Stimulated activated CD8-positive, alpha-beta memory T cell treated with anti-CD3 and anti-CD28 coated beads, Interleukin-12 subunit alpha, Interleukin-12 subunit beta, amount 100 ng/mL, for 24 hours (primary cell): ENCODE results near the gene C16orf46.
A peak's percentile ranks its signal among the peaks of the same experiment; 100 is the strongest.

Source experiments
- DNase-seq: peaks from one replicate; pipeline ENCODE4 v3.0.0-alpha.2; 2020; ENCODE audit errors: extremely low read depth

C16orf46 gene

DNA sequence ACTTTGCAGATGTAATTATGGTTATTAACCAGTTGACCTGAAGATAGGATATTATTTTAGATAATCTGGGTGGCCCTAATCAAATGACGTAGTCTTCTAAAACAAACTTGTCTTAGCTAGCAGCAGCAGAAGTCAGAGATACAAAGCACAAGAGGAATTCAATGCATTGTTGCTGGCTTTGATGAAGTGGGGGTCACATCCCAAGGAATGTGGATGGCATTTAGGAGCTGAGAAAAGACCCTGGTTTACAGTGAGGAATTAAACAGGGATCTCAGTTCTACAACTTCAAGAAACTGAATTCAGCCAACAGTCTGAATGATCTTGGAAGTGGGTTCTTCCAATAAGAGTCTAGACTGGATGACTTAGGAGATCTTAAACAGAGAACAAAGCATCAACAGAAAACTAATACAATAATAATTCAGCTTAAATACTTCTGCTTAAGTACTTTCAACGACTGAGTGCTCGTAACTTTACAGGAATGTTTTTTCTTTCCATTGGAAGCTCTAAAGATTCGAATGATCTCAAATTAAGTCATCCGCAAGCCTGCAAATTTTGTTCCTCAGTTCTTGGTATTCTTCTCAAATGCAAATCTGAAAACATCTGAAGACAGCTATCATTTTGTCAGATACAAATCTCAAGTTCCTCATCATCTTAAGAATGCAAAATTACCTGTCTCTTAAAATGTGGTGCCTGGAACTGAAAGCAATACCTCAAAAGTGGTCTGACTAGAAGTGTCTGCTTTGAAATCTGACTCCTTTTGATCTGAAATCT is 3.3 kb downstream of the C16orf46 start:
- DNase-seq, result no peak

DNA sequence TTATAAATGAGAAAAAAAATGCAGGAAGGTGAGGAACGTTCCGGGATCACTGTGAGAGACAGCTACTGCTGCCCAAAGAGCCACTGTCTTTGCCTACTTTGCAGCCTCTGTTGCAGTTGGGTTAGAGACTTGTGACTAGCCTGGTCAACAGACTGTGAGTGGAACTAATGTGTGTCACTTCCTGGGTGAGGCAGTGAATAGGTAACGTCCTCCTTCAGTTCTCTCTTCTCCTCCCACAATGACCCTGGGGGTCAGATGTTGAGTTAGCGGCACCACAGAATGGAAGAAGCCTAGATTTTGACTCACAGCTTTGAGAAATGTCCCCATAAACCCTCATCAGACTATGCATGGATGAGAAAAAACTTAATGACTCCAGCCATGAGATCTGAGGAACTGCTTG is 5.2 kb downstream of the C16orf46 start:
- no peak for DNase-seq

DNA sequence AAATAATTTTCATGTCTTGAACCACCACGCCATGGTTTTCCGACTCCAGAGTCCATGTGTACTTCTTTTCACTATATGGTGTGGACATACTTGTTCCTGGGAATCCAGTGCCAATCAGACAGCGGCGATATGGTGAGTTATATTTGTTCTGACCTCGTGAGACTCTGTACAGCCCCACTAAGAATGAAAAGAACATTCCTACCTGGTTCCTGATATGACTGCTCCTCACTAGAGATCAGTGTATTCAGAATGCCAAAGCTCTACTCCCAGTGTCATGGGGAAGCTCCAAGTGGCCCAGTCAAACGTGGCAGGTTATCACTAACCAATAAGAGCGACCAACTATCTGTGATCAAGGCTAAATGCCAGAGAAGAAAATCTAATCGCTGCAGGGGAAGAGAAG is 6.1 kb downstream of the C16orf46 start:
- no peak for DNase-seq

DNA sequence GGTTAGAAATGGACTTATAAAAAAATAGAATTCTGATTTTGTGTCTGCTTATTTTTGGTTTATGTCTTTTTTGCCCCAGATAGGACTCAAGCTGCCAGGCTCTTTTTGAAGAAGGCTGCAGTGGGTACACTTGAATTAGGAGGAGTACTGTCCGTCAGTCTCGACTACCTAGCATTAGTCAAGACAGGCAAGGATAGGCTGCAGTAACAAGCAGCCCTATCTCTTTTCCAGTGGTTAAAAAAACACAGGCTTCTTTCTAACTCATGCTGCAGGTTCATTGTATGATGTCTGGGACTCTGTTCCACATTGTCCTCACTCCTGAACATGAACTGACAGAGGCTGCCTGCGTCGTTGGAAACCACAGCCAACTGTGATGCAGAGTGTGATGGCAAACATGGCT is 8.0 kb downstream of the C16orf46 start:
- no peak for DNase-seq

DNA sequence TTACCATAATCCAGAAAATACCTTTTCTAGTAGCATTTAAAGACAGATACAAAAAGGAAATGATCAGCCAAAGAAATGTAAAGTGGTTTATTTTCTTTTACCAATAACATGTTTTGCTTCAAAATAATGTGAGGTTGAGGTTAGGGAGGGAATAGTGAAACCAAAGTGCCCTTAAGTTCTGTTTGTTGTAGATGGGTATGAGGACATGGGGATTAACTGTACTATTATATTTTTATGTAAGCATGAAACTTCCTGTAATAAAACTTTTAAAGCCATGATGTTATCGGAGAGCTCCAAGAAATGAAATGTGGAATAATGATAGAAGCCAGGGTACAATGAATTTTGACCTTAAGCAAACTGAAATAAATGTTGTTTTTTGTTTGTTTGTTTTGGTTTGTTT is 9.9 kb downstream of the C16orf46 start:
- no peak for DNase-seq

DNA sequence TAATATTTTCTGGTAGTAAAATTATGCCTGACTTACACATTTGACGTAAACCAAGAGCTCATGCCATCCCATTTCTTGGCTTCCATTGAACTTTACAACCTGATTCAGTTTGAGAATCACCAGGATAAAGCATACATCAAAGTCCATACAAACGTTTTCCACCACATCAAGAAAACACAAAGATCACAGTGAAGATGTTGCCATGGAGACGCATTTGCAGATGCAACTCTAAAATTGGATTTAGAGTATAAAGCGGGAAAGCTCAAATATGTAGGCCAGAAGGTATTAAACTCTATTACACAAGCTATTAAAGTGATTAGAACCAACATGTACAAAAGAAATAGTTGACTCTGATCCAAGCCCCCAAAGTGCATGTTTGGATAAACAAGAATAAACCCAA is 10.4 kb downstream of the C16orf46 start:
- no peak for DNase-seq

DNA sequence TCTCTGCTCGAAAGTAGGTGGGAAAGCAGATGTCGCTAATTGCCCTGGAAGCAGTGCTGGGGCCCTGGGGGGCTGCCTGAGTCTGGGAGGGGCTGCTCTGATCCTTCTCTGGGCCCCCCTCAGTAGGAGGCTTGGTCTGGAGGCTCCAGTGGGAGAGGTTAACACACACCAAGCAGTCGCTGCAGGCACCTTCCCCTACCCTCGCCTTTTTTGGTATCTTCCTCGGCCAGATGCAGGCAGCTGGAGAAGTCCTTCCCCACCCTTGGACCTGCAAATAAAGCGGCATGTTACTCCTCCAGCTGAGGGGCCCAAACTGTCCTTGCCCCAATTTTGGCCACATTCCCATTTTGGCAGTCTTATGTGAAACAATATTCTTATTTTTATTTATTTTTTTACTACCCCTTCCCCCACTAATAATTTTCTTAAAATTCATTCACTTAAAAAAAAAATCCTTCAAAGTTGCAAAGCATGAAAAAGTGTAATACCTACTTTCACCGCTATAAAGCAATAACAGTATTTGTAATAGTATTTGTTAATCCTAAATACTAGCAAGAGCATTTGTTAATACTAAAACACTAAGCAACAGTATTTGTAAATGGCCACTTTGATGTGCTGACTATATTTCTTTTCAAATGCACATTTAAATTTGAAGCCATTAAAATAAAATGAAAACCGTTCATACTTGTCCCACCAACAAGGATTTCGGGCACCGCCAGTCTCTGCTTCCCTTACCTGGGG is 15.0 kb downstream of the C16orf46 start:
- no peak for DNase-seq

DNA sequence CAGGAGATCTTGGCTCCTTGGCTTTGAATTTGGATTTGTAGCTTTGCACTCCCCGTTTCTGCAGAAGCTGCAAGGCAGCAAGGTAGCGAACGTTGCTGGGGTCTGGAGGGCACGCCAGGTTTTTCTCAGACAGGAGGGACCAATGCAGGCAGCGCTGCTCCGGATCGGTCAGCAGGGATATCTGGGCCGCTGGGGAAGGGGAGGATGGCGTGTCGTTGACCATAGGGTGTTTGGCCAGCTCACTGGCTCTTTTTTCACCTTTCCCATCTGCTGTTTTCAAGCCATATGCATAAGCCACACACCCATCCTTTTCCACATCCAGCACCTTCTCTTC is 15.8 kb downstream of the C16orf46 start:
- no peak for DNase-seq

DNA sequence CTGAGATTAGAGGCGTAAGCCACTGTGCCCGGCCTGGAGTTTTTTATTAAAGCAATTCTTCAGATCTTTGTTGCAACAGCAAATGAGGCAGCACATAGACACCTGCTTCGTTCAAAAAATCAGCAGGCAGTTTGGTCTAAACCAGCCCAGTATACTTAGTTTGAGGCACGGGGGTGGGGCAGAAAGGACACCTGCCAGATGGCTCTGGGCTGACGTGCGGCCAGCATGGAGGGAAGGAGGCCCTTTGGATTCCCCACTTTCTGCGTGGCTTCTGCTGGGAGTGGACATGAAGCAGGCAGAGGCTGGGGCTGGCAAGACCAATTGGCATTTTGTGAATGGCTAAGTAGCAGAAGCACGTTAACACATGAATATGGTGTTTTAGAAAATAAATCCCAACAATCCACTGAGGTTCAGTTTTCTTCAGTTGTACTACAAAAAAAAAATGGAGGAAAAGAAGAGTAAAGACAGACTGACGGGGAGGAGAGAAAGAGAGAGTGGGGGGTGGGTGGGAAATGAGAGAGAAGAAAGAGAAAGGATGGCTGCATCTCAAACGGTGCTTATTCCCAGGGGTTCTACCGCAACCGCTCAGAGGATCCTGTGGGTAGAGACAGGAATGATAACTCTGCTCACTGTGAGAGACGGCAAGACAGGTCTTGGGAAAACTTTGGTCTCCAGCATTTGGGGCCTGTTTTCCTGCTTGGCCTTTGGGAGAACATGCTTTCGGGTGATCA is 16.3 kb downstream of the C16orf46 start:
- no peak for DNase-seq

DNA sequence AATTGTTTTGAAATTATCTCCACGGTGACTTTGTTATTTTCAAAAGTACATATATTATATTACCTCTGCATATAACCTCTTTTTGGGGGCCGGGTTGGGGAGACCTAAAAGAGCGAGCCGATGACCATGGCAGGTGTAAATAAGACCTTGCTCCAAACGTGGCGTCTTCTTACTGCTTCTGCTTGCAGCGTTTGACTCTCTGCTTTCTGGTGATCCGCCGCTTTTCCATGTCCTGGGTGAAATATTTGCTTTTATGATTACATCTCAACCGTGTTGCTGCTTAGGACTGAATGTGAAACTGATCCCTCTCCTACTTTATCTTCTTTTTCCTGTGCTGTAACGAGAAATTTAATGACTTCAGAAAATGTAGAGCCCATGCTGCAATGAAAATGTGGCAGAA is 23.3 kb downstream of the C16orf46 start:
- no peak for DNase-seq

DNA sequence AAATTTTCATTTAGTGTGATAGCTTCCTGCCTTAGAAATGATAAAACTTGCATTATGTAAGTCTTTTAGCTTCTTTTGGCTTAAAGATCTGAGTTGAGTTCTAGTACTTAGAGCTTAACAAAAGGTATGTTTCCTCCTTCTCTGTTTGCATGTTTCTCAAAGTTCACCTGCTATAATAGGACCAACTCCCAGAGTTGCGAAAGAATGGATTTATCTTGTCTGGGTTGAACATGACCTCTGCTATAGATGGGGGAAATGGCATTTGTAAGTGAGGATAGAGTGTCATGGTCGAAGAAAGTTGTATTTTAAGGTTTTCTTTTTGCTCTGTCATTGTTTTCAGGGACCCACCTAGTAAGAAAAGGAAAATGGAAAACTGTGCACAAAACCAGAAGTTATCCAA is 34.2 kb downstream of the C16orf46 start:
- DNase-seq, result no peak

DNA sequence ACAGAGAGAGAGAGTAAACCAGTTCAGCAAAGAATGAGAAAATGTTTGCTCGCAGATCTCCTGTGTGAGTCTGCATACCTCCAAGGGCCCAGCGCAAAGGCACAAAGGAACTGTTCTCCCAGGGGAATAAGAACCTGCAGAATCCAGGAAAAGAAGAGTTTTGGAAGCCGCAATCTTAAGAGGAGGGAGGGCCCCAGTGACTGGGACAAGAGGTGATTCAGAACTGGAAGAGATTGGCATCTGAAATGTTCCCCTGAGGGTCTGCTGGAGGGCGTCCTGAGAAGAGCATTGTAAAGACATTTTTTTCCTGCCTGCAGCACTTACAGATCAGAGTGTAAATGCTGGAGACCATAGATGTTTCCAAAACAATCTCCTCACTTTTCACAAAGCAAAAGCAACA is 35.3 kb downstream of the C16orf46 start:
- no peak for DNase-seq

DNA sequence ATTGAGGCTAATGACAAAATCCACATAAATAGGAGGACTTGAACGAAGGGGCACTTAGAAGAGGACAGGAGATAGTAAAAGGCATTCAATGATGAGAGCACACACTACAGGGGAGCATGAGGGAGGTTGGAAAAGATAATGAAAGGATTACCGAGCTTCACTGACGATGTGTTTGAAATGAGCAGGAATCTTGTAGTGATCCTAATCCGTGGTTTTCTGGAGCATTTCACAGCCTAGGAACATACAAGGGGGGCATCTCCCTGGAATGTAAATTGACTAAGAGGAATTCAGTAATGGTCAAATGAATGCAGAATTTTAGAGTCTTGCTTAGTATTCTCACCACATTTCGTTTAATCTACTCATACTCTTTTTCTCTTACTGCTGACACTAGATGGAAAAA is 36.2 kb downstream of the C16orf46 start:
- DNase-seq, result no peak

DNA sequence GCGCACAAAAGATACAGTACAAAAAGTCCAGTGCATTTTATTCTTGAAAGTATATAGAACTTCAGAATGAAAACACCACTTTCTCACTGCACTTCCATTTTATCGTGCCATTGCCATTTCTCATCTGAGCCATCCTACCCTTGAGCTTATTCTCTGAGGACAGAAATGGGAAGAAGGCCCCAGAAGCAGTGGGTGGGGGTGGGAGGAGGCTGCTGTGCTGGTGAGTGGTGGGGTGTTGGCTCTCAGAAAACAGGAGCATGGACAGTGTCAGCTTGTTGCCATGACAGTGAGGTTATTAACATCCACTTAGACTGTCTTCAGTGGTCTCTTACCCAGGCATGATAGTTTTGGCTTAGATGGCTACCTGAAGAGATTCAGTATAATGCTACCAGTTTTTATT is 36.9 kb downstream of the C16orf46 start:
- no peak for DNase-seq

DNA sequence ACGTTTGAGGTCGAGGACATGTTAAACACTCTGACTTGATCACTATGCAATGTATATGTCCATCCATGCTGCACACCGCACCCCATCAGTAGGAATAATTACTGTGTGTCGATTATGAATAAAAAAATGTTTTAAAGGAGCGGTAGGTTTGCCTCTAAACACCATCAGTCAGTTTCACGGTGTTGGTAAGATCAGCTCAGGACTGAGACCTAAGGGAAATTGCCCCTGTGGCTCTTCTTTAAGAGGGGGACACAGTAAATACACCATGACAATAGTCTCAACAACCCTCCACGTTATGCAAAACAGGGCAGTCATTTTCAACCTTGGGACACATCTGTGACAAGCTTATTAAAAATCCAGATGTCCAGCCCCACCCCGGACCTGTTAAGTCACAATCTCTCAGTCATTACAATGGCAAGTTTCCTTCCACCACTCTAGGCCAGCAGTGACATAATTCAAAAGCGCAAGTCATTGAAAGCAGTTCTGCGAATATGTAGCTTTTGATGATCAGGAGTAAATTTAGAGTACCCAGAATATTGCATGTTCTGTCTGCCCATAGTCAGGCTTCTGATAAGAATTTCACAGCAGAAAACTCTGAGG is 40.2 kb downstream of the C16orf46 start:
- no peak for DNase-seq

DNA sequence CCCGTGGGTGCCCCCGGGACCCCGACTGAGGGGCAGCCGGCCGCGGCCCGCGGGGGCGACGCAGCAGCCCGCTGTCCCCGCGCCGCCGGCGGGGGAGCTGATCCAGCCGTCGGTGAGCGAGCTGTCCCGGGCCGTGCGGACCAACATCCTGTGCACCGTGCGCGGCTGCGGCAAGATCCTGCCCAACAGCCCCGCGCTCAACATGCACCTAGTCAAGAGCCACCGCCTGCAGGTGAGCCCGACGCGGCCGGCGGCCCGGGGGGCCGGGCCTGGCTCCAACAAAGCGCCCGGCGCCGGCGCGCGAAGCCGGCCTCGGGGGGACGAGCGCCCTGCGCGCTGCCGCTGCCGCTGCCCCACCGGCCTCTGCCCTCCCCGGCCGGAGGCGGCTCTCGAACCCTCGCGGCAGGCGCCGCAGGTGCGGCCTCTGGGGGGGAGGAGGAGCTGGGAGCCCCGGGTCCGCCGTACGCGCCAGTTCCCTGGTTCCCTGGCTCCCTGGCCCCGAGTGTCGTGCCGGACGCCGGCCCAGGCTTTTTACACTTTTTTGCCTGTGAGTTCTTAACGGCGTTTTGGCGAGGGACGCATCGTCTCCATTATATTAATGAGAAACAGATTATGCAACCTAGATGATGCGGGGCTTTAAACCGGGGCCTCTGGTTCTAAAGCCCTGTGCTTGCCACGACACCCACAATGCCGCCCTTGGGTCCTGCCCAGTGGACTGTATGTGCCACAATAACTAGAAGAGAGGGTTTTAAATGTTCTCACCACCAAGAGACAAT is 40.9 kb downstream of the C16orf46 start:
- DNase-seq, result no peak

DNA sequence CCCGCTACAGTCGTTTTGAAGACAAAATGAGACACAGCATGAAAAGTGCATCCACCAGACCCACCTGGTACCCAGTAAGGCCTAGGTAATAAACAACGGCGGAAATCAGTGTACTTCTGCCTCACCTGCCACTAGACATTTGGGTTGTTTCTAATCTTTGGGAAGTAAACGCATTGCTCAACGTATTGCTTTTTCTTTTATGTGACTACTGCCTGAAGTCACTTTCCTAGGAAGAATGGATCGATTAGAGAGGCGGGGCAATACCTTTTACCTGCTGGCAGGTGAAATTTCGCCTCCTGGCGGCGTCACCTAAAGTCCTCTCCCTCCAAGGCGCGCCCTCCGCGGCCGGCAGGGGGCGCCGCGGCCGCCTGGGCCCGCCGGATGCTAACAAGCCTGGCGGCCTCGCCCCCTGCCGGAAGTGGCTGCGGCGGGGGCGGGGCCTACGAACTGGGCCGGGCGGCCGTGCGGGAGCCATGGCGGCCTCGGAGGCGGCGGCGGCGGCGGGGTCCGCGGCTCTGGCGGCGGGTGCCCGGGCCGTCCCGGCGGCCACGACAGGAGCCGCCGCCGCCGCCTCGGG is 41.6 kb downstream of the C16orf46 start, which contains the start of gene ATMIN:
TSS of gene ATMIN (plus strand) at position 445 of the 577 bp plus-strand sequence. CDS start at position 474, 29 bp downstream.
- DNase-seq, result peak; percentile 73

DNA sequence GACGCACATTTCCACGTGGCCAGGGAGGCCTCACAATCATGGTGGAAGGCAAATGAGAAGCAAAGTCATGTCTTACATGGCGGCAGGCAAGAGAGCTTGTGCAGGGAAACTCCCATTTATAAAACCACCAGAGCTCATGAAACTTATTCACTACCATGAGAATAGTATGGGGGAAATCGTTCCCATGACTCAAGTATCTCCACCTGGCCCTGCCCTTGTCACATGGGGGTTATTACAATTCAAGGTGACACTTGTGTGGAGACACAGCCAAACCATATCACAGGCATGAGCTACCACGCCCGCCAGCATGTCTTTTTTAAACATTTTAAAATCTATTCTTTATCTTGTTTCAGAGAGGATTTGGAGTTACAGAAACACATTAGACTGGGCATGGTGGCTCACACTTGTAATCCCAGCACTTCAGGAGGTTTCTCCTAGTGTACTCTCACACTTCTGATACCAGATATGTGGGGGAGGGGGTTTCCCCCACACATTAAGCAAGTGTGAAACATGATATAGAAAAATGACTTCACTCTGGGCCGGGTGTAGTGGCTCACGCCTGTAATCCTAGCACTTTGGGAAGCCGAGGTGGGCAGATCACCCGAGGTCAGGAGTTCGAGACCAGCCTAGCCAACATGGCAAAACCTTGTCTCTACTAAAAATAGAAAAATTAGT is 47.0 kb downstream of the C16orf46 start:
- no peak for DNase-seq

DNA sequence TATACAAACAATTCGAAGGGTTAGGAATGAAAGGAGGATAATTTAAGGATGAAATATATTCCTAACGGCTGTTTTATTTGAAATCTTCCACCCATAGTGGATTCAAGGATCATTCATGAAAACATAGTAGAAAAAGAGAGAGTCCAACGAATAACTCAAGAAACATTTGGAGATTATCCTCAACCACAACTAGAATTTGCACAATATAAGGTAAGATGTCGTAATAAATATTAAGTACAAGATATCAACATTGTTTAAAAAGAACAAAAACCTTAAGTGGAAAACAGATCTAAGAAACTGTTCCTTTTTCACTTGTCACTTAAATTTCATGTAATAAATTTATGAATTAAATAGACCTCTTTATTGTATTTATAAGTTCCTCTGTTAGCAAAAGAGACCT is 50.6 kb downstream of the C16orf46 start:
- no peak for DNase-seq

DNA sequence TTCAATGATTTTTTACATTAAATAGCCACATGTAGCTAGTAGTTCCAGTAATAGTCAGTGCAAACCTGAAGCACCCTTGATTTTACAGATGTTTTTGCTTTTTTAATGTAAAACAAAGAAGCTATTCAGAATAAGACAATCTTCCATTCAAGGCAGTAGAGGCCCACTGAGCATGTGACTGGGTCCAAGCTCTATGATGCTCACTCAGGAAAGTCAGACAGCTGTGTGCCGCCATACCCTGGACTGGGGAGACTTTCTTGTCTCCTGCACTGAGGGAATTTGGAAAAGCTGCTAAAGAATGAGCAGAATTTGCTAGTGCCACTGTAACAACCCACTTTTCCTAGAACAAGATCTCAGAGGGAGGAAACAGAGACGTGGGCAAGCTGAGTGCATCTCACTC is 58.5 kb downstream of the C16orf46 start:
- no peak for DNase-seq

DNA sequence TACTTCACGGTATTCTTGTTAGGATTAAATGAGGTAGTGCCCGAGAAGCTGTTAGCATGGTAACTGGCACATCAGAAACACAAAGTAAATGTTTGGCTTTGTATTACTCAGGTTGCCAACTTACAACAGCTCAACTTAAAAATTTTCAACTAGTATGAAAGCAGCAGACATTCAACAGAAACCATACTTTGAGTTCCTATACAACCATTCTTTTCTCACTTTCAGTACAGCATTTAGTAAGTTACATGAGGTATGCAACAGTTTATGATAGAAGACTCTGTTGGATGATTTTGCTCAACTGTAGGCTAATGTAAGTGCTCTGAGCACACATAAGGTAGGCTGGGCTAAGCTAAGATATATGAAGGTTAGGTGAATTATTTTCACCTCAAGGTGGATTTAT is 62.4 kb downstream of the C16orf46 start:
- DNase-seq, result no peak
